NCI-H1930 (cell line): Measurements from ENCODE around the gene RBM7.

ENCODE experiments used
- DNase-seq, 2 experiments: peaks; one replicate each; lab custom pipeline; 2025; lab: John Stamatoyannopoulos, UW

Gene RBM7, protein sequence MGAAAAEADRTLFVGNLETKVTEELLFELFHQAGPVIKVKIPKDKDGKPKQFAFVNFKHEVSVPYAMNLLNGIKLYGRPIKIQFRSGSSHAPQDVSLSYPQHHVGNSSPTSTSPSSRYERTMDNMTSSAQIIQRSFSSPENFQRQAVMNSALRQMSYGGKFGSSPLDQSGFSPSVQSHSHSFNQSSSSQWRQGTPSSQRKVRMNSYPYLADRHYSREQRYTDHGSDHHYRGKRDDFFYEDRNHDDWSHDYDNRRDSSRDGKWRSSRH

DNA sequence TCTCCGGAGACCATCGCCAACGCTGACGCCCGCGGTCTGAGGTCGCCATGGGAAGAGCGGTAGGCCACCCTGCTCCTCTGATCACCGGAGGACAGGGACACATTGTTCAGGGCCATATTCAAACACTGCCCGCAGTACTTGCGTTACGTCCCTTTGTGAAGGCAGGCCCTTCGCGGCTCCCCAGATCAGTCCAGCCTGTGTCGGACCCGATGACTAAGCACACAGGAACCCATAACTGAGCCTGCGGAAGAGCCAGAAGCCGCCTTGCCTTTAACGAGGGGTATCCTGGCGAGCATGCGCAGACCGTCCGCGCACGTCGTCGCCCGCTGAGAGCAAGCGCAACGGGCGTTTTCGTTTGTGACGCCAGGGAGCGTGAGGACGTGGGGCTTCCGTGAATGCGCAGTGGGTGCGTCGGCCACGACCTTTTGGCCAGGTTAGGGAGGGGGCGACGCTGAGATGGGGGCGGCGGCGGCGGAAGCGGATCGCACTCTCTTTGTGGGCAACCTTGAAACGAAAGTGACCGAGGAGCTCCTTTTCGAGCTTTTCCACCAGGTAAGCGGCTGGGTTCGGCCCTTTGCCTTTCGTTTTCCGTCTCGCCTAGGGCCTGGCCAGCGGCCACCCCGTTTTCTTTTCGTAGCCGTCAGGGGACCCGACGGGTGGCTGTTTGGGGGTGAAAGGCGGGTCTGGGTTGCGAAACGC is at the start of gene RBM7, which contains the start of gene C11orf71:
Gene RBM7 (plus strand): TSS at position 451 of the 699 bp plus-strand sequence. CDS start 6 bp downstream, at position 457.
Gene C11orf71 (minus strand): TSS at position 296 of the 699 bp plus-strand sequence. CDS start 180 bp downstream, at position 116.
- DNase-seq: peak; percentile 94 to 96

DNA sequence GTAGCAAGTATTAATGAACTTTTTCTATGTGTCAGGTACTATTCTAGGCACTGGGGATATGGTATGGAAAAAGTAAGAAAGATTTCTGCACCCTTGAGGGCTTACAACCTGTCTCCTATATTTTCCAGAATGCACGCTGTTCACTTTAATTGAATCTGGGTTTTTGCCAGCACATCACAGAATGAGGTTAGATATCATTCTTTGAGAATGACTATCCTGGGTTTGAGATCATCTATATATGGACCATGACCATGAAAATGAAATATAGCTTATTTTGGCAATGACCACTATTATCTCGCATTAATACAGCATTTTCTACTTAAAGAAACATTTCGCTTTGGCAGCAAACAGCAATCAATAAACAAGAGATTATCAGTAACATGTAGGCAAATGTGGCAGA is 47.0 kb upstream of the RBM7 start:
- no peak for DNase-seq

DNA sequence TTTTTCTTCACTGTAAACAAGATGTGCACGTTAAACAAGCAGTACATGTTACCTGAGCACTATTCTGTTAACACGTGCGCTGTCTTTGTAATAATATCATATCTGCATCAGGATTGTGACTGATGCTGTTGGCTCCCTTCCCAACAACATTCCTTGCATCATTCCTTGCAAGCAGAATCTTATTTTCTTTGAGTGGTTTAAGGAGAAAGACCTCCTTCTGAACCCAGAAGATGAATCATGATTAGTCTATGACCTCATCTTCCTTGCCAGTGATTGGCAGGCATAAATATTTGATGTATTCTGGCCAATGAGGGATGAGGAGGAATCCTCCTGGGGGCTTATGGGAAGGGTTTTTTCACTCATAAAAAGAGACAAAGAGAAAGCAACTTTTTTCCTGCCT is 46.4 kb upstream of the RBM7 start:
- no peak for DNase-seq

DNA sequence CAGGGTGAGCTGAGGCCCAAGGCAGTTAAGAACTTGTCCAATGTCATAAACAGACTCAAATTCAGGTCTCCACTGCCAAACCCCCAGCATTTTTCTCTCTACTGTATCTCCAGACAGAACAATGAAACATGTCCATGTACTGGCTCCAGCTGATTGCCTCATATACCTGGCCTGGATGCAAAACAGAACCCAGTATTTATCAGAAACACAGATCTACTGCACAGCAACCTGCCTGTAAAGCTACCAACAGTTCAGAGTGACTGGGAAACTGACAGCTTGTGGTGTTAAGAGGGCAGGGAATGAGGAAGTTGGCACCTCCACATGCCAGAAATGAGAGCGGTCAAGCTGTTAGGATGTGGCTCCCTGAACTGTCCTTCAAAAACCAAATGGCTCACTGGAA is 41.8 kb upstream of the RBM7 start:
- DNase-seq: no peak

DNA sequence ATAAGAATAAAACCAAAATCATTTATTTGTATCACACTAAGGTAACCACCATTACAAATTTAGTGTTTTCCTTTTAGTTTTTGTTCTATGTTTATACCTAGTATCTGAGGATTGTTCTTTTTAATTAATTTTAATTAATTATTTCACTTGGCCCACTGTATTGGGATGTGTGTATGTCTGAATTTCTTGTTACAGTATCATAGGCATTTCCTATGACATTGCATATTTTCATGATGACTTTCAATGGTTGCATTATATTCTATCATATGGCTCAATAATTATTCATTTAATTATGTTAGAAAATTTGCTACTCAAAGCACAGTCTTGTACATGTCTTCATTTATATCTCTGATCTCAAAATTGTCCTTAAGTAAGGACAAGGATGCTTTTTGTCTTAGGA is 41.1 kb upstream of the RBM7 start:
- no peak for DNase-seq

DNA sequence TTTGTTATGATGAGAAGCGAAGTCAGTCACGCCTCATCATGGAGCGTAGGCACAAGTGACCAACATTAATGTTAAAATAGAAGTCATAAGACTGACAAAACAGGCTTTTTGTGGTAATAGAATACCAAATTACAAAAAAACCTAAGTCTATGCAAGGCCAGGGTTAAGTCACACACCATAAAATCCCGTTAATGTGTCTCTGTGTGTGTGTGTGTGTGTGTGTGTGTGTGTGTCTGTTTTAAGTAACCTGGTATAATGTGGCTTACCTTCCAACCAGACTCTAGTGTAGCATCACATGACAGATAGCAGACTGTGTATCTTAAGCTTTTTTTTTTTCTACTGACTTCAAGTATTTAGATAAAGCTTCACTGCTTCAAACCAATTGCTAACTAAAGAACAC is 38.1 kb upstream of the RBM7 start:
- DNase-seq: no peak

DNA sequence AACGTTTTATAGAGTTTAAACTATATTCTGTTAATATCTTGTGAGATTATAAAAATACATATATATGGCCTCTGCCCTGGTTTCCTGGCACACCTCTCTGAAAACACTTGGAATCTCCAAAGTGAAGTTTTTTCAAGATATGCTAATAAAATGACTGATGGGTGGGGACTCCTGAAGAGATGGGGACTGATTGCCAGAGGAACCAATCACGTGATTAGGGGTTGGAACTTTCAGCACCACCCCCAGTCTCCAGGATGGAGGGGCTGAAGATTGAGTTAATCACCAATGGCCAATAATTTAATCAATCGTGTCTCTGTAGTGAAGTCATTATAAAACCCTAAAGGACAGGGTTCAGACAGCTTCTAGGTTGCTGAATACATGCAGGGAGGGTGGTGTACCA is 37.5 kb upstream of the RBM7 start:
- no peak for DNase-seq

DNA sequence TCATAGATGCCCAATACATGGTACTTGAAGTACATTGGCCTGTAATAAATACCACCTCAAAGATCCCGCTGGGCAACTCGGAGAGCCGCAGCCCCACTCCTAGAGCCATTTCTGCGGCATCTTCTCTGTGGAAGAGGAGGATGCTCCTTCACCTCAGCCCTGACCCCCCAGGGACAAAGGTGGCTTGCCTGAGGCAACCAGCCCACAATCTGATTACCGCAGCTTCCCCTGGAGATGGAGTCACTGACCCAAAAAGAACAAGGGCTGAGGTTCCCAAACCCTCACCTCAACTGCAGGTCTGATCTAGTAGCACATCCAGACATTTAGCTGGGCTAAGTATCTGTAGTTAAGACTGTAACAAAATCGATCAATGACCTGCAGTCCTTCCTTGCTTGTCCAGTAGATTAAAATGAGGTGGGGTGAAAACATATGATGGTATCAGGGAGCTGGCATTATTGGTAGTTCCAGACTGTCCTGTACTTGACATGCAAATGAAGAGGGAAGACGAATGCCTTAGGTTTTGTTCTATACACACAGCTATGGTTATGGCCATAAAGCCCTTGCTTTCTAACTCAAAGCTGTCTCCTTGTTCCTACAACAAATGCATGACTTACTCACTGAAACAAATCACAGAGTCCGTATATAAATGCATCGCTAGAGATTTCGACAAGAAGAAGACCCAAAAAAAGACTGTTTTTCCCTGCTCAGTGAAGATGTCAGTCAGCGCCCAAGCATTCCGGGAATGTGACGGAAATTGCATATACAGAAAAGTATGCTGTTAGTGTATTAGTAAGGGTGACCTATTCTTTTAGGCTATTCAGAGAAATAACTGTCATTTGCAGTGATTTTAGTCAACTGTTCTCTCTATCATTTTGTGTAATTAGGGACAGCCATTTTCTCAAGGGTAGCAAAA is 33.9 kb upstream of the RBM7 start:
- DNase-seq: no peak

DNA sequence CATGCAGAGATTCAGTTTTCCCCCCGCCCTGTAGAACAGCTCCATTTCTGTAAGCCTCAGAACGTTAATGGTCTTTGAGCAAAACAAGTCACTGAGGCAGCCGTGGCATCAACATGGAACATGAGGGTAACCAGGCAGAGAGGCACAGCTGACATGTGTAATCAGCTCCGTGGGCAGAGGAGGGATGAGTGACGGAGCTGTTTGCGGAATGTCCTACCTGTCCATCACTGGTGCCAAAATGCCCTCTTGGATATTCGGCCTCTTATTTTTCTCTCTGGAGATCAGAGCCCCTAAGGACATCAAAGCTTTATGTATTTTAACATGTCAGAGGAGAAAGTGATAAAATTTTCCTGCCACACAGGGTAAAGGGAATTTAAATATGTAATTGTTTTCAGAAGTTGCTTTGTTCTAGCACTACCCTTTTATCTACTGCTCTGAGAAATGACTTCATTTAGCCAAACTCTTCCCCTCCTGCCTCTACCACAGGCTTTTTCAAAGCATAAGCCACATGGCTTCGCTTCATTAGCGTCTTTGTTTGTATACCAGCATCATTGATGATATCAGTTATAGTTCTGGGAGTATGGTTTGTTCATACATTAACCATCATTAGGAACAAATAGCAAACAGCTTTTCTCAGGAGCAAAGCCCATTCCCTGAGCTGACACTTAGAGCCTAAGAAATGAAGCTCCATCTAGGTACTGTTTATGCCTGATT is 33.1 kb upstream of the RBM7 start:
- DNase-seq: no peak

DNA sequence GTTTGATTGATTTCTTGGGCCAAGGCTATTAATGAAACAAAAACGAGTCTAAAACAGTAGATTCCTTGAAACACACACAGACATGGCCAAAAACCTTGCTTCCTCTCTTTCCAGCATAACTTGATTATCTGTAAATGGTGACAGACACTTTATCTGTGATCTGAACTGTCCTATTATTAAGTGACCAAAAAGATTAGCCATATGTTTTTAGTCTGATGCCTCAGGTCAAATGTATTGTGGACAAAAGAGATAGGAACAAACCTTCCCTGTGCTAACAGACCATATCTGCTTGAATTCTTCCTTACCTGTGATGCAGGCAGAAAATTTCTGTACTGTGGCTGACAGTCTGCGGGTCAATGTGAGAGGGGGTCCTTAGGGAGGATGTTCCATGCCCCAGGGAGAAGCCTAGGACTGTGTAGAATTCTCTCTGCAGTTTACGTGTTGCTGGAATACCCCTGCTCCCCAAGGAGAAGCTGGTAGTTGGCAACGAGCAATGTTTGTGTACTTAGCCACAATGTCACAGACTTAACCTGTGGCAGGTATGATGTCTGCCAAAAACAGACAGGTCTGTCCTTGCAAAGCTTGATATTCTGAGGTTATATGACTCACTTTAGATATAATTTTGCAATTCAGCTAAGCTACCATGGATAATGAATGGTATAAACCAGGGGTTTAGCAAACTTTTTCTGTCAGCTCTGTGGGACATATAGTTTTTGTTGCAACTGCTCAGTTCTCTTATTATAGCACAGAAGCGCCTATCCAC is 31.4 kb upstream of the RBM7 start:
- DNase-seq: no peak

DNA sequence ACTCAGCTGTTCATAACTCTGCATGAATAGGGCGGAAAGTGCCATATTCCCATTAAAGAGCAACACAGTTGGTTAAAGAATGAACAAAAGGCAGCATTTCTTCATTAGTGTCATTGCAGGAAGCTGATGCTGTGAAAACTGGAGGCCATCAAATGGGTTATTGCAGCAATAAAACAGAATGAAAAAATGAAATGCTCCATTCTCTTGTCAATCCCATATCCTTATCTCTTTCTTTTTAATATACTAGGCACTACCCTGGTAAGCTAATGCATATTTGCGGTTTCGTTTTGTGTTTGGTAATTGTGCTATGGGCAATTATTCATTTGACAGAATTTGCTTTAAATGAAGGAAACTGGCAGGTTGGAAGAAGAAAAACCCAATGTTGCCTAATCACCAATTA is 25.4 kb upstream of the RBM7 start:
- no peak for DNase-seq

DNA sequence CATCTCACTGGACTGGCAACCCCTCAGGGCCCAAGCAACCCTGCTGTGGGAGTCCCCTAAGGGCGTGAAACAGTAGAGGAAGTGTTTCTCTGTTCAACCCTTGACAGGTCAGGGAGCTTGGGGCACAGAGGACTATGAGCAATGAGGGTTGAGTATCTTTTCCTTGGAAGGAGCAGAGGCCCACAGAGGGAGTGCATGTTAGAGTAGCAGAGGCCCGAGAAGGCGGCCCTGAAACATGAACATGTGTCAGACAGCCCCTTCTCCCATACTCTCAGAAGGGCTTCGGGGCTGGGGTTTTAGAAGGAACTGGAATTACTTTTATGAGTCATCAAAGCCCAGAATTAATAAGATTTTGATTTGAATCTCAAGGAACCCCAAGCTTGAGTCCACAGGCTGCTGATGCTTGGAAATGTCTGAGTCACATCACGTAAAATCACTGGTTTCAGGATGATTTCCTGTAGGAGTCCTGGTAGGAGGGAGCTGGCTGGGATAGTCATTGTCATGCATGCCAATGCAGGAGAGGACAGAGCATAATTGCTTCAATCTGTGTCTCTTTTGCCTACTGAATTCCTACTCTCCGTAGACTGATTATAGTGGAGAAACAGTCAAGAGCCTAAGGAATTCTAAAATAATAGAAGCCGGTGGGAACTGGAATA is 22.7 kb upstream of the RBM7 start:
- no peak for DNase-seq

DNA sequence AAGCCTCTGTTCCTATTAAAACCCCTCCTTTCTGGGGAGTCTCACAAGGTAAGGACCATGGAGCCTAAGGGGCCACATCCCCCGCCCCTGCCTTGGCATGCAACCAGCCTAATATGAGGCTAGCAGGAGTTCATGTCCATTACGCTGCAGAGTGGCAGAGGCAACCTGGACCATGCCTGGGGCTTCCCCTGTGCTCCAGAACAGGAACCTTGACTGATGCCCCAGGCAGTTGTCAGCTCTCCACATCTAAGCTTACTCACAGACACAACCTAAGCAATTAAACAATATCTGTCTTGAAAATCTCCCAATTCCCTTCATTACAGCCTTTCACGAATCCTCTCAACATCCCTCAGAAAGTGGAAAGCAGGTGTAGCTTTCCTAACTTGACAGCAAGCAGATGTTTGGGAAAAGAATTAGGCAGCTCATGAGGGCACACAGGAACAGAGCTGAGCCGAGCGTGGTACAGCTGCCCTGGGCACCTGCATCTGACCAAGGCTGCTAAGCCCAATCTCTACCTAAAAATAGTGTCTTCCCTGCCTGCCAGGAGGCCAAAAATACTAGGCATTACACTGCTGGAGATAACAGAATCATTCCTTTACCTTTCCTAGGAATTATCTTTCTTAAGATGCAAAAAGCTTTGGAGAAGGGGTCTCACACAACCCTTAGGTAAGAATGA is 20.9 kb upstream of the RBM7 start:
- no peak for DNase-seq

DNA sequence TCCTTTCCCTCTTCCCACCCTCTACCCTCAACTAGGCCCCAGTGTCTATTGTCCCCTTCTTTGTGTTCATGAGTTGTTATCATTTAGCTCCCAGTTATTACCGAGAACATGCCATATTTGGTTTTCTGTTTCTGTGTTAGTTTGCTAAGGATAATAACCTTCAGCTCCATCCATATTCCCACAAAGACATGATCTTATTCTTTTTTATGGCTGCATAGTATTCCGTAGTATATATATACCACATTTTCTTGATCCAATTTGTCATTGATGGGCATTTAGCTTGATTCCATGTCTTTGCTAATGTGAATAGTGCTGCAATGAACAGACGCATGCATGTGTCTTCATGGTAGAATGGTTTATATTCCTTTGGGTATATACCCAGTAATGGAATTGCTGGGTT is 18.0 kb upstream of the RBM7 start:
- no peak for DNase-seq

DNA sequence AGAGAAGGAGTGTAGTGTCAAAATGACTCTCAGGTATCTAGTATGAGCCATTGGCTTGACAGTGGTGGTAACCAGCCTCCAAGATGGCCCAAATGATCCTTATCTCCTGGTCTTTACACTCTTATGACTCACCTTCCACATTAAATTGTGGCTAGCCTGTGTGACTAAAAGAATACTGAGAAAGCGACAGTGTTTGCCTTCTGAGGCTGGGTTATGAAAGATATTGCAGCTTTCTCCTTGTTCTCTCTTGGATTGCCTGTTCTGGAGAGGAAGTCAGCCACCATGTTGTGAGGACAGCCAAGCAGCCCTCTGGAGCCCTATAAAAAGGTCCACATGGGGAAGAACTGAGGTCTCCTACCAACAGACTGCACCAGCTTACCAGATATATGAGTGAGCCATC is 16.0 kb upstream of the RBM7 start:
- DNase-seq: no peak

DNA sequence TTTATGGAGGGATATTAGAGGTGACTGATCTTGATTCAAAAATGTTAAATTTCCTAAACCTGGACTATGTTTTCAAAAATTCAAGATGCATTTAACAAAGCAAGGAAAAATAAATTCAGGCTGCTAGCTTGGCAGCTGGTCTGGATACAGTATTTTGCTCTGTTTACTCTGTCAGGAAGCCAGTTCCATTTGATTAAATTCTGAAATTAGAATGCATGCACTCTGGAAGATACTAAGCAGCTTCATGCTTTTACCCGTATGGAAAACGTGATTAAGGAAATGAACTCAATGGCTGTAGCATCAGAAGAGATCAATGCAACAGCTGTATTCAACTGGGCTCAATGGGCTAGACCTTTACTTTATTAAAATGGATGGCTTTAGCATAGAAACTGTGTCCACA is 14.3 kb upstream of the RBM7 start:
- no peak for DNase-seq

DNA sequence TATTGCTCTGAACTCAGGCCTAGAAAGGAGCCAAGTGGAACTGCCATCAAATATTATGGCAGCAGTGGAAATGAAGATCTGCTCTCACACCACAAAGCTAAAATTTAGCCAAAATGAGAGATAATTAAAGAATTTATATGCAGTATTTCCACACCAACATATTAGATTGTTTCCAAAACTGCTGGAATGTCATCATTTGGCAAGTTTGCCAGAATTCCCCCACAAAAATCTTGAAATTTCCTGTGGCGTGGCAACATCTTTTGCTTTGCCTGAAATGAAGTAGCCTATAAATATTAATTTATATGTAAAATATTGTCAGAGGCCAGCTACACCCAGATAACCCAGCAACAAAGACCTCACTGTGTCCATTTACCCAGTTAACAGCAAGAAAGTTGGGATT is 13.9 kb upstream of the RBM7 start:
- DNase-seq: no peak

DNA sequence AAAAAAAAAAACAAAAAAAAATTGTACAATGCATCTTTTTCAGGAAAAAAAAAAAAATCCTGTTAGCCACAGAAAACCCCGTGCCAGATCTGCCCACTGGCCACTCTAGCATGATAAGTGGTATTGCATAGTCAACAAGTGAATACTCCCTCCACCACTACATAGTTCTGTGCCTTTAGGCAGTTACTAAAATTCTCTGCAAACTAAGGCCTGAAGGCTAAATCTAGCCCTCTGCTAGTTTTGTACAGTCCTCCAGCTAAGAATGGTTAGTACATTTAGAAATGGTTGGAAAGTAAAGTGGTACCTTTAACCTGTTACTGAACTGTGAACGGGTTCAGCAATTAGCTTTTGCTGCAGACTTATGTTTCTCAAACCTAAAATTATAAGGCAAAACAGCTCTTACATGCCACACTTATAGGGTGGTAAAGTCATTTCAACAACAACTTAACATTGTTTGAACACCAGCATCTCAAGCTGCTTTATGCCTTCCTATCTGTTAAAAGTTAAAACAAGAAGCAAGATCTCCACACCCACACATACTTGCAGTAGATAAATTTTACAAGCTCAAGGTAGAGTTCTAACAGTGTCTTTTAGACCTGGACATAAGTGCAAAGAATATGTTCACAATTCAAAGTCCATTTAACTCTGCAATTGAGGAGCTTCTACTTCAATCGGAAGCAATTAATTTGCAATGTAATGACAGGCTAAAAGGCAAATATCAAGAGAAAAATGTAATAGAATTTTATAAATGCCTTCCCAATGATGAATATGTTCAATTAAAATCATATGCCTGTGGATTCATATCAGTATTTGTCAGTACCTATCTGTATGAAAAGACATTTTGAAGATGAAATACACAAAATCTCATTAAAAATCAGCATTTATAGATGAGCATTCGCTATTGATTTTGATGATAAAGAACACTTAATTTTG is 7.5 kb upstream of the RBM7 start:
- DNase-seq: no peak

DNA sequence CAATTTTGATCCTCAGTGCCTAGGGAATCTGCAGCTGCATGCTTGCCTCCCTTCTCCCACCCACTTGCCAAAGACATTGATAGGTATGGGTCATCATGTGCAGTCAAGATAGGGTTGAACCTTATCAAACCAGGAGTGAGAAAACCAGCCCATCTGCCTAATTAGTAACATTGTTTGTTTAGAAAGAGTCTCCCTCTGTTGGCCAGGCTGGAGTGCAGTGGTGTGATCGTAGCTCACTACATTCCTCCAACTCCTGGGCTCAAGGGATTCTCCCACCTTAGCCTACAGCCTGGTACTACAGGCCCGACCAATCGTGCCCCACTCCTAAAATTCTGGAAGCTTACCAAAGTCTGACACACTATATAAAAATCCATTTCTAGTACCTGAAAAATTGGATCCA is 4.7 kb upstream of the RBM7 start:
- DNase-seq: no peak
